Tibial nerve (tissue), 4 donors: ENCODE measurements around the gene NPRL2. TPM values are rescaled to one million over a fixed set of nuclear protein-coding genes. Genes with fewer than 3 reads are reported as not detected.

Experiments
- DNase-seq, 2 donors: peaks; one replicate each; pipeline ENCODE4 v3.0.0-alpha.2; 2019; ENCODE audit warnings: low spot score in 2 of 2
- H3K27ac ChIP-seq, 4 donors: fragments of 200-600 bp; sonication (generic) in 3 of 4; one replicate each; pipeline ENCODE4 v1.5.1; 2017 to 2019; ENCODE audit warnings: mild to moderate bottlenecking in 1 of 4
- H3K27me3 ChIP-seq, 2 donors: fragments of 200-600 bp; sonication (generic) in 1 of 2; one replicate each; pipeline versions ENCODE4 v1.5.1 to v1.6.0; 2017 to 2019
- H3K36me3 ChIP-seq, 3 donors: fragments of 200-600 bp; sonication (generic); one replicate each; pipeline ENCODE4 v1.5.1; 2018 to 2019
- H3K4me1 ChIP-seq, 4 donors: fragments of 200-600 bp; sonication (generic) in 3 of 4; one replicate each; pipeline ENCODE4 v1.5.1; 2017 to 2019
- H3K4me3 ChIP-seq, 4 donors: fragments of 200-600 bp; sonication (generic) in 3 of 4; one replicate each; pipeline ENCODE4 v1.5.1; 2017 to 2019; ENCODE audit warnings: mild to moderate bottlenecking in 1 of 4, moderate library complexity in 1 of 4
- H3K9me3 ChIP-seq, 4 donors: fragments of 200-600 bp; sonication (generic) in 3 of 4; one replicate each; pipeline ENCODE4 v1.5.1; 2017 to 2019
- CTCF ChIP-seq, 5 experiments: fragments of 200-600 bp in 3 of 5; fragments of 450-650 bp in 2 of 5; sonication (generic) in 3 of 5; IDR thresholded peaks; one replicate each; pipeline ENCODE4 v1.5.1; 2016 to 2019; ENCODE audit warnings: antibody characterized with exemption in 5 of 5, mild to moderate bottlenecking in 3 of 5, moderate library complexity in 2 of 5
- EP300 ChIP-seq, 2 donors: sonication (generic); formaldehyde crosslinking; IDR thresholded peaks; one replicate each; pipeline ENCODE4 v1.6.1; 2017; ENCODE audit warnings: antibody characterized with exemption in 2 of 2, mild to moderate bottlenecking in 1 of 2
- POLR2A ChIP-seq, 2 donors: fragments of 450-650 bp; IDR thresholded peaks; one replicate each; pipeline ENCODE4 v1.6.1; 2017; ENCODE audit warnings: antibody characterized with exemption in 2 of 2, mild to moderate bottlenecking in 2 of 2, moderate library complexity in 2 of 2
- WGBS, 2 donors: methylation state at CpG; one replicate each; pipeline ENCODE4 v1.1.5; 2018; 5-methylcytosine and 5-hydroxymethylcytosine counted together
- total RNA-seq, 4 donors: library from RNA; depleted of rRNA; stranded (reverse); fragments of >200 nt; gene quantifications; one replicate each; pipeline ENCODE4 v1.1.0, GENCODE V29; 2016

The NPRL2 gene
- total RNA-seq, 4 donors from 2014 or later: 22.7 to 35.2 (median 27.2) TPM

DNA sequence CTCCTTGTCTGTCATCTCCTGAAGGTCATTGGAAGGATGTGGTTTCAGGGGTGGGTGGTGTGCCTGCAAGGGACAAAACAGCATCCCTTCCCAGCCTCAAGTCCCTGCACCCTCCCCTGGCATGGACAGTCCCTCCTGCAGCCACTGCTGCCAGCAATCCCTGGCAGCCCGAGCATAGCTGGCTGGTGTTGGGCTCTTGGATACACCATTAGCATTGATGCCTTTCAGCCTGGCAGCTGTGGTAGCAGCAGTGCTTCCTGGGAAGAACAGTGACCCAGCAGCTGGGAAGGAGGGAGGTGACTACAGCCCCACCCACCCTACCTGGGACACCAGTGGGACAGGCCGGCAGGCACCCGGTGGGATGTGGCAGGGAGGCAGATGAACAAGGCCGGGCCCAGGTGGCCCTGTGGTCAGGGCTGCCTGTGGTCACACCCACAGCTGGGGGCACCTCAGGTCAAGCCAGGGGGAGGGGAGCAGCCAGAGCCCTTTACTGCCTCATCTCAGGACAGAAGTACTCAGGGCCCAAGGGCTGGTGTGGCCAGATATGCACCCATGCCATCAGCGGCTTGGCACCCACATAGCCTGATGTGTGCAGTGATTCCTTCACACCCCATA lies 41.6 kb upstream of the NPRL2 start:
- WGBS, 2 donors: 54 to 69% methylated on average over 4 to 5 of the region's 5 CpGs
- TF ChIP-seq CTCF (IDR thresholded peaks at IDR 0.05) (no peak), EP300 (IDR thresholded peaks at IDR 0.05) (no peak), POLR2A (IDR thresholded peaks at IDR 0.05) (no peak)
- H3K27ac ChIP-seq: no peak overlapping the region

DNA sequence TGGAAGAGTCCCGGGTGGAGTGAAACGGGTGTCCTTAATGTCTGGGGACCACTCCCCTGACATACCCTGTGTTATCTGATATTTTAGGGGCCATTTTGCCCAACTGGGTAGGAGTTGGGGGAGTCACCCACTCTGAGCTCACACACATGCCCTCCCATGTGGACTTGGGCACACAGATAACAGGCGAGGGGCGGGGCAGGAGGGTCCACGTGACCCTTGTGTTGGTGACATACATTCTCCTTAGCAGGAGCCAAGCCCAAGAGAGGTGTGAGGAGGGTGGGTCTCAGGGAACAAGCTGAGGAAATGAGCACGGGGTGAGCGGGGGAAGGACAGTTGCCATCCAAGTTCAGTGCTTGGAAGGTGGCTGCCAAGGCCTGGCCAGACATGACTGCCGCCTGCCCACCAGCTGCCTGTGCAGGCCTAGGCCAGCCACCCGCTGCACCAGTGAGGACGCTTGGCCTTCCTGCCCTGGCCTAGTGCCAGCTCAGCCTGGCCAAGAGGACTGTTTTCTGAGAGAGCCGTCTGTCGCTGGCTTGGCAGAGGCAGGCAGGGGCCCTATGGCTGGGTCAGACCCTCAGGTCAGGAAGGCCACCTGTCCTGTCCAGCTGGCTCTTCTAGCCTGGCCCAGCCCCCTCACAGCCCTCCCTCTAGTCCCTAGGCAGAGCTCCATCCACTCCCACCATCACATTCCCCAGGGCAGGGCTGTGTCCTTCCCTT lies 40.1 kb upstream of the NPRL2 start:
- no peaks in the 10 kb centered on the region for H3K36me3 ChIP-seq
- H3K27ac ChIP-seq: peak overlapping the region in 2 of 4 donors; percentile 5 to 18
- TF ChIP-seq EP300 (IDR thresholded peaks at IDR 0.05): peak in 1 of 2 donors; percentile 29
- no peak for TF ChIP-seq POLR2A (IDR thresholded peaks at IDR 0.05)
- H3K9me3 ChIP-seq: no peaks in the 10 kb centered on the region
- H3K4me1 ChIP-seq: peaks cover 0 to 20% (median 4%) of the 10 kb centered on the region in 4 donors
- 59 to 62% methylated on average over 12 of the region's 12 CpGs for WGBS, 2 donors
- no peak overlapping the region for H3K4me3 ChIP-seq
- DNase-seq: no peak
- no peaks in the 10 kb centered on the region for H3K27me3 ChIP-seq

More for the DNA sequence above, 41.6 kb upstream of the NPRL2 start:
- Histone ChIP-seq H3K9me3 (no peaks in the 10 kb centered on the region), H3K36me3 (no peaks in the 10 kb centered on the region), H3K4me1 (peaks cover 0 to 20% (median 4%) of the 10 kb centered on the region in 4 donors), H3K4me3 (no peak overlapping the region), H3K27me3 (no peaks in the 10 kb centered on the region)
- DNase-seq: no peak

DNA sequence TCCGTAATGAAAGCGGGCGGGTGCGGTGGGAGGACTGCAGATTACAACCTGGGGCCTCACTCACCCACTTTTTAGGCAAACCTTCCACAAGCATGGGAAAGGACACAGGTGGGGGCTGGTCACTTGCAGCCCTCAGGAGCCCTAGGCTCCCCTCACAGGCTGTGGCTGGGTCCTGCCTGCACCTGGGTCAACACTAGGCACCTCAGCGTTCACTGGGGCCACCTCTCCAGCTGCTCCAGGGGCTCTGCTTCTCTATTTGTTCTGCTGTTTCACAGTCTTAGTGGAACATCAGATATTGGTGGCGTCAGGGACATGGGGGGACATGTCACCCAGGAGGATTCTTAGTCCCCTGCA lies 38.8 kb upstream of the NPRL2 start:
- H3K36me3 ChIP-seq: no peaks in the 10 kb centered on the region
- no peak for DNase-seq
- 89 to 91% methylated on average over 6 of the region's 6 CpGs for WGBS, 2 donors

DNA sequence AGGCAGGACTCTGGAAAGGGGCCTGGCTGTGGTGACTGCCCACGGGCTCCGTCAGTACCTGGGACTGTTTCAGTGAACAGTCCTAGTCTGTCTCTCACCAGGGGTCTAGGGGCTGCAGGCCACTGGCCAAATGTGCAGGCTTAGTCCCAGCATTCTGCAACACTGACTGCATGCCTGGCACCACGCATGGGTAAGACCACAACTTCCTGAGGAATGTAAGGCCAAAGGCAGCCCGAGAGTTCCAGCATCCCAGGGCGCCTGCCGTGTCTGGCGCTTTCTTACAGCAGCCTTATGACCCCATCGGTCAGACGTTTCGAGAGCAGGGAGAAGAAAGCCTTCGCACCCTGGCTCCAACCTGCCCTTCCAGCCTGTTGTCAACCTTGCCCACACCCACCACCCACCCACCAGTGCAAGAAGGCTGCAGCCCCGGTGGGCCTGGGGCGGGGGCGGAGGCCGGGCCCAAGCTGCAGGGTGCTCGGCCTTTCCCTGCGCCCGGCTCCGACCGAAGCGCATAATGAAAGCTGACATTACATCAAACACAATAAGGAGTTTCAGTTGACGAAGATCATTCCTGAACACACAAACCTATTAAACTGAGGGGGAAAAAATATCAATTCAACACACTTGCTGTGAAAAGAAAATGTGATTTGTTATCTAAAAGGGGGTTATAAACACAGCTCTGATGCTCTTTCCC lies 38.3 kb upstream of the NPRL2 start:
- Histone ChIP-seq H3K4me3 (no peak overlapping the region), H3K27ac (no peak overlapping the region), H3K36me3 (no peaks in the 10 kb centered on the region), H3K4me1 (peaks cover 0 to 26% (median 4%) of the 10 kb centered on the region in 4 donors), H3K27me3 (no peaks in the 10 kb centered on the region), H3K9me3 (no peaks in the 10 kb centered on the region)
- 64 to 69% methylated on average over 16 to 22 of the region's 22 CpGs for WGBS, 2 donors
- TF ChIP-seq EP300 (IDR thresholded peaks at IDR 0.05): no peak
- no peak for TF ChIP-seq CTCF (IDR thresholded peaks at IDR 0.05)
- no peak for TF ChIP-seq POLR2A (IDR thresholded peaks at IDR 0.05)
- DNase-seq: no peak

More for the DNA sequence above, 38.8 kb upstream of the NPRL2 start:
- TF ChIP-seq CTCF (IDR thresholded peaks at IDR 0.05) (no peak), POLR2A (IDR thresholded peaks at IDR 0.05) (no peak), EP300 (IDR thresholded peaks at IDR 0.05) (no peak)
- Histone ChIP-seq H3K4me1 (peaks cover 0 to 20% (median 4%) of the 10 kb centered on the region in 4 donors), H3K27ac (no peak overlapping the region), H3K4me3 (no peak overlapping the region), H3K27me3 (no peaks in the 10 kb centered on the region), H3K9me3 (no peaks in the 10 kb centered on the region)

DNA sequence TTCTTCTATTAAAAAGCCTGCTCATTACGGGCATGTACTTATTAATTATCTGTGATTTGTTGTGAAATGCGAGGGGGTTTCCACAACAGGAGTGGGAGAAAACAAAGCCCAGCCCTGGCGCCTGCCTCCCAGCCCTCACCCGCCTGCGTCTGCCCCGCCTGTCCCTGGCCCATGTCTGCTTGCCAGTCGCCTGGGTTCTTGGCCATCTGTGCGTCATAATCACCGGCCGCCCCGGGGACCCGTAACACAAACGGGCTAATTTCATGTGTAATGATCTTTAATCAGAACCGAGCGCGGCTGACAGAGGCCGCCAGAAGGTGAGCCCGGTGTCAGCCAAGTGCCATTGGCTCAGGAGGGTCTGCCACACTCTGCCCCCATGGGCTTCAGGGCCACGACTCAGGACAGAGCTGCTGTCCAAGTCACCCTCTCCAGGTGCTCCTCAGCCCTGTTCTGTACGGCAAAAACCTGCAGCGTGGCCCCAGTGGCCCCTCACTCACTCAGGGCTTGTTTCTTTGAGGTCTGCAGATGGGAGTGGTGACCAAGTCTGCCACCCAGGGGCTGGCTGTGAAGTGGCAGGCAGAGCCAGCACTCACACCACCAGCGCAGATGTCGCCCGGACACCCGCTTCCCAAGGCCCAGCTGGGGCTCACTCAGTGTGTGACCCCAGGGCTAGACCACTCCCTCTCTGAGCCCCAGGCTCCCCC lies 37.6 kb upstream of the NPRL2 start:
- no peak overlapping the region for H3K27ac ChIP-seq
- no peak overlapping the region for H3K4me3 ChIP-seq
- DNase-seq: no peak
- H3K27me3 ChIP-seq: no peaks in the 10 kb centered on the region
- H3K4me1 ChIP-seq: peaks cover 0 to 31% (median 4%) of the 10 kb centered on the region in 4 donors
- 75% methylated on average over 21 to 25 of the region's 25 CpGs for WGBS, 2 donors
- H3K36me3 ChIP-seq: no peaks in the 10 kb centered on the region
- no peaks in the 10 kb centered on the region for H3K9me3 ChIP-seq
- TF ChIP-seq CTCF (IDR thresholded peaks at IDR 0.05) (peak in 4 of 5 experiments; percentile 23 to 44 (median 34)), EP300 (IDR thresholded peaks at IDR 0.05) (no peak)
